ENCODE data around the gene CD3D. TPM values are rescaled to one million over a fixed set of nuclear protein-coding genes. Genes with fewer than 3 reads are reported as not detected.

The CD3D gene
- total RNA-seq, 6 experiments from 2014 or later: not detected

GRCh38 chr11:118318581-118319336, 23.7 kb downstream of the CD3D start:
- Mint-ChIP-seq H3K4me3 (no peak overlapping the region), H3K27me3 (ENCODE audit: insufficient read depth) (peaks cover 25% of the 10 kb centered on the region), H3K36me3 (ENCODE audit: low read depth) (no peaks in the 10 kb centered on the region), H3K27ac (no peak overlapping the region), H3K9me3 (no peaks in the 10 kb centered on the region), H3K4me1 (ENCODE audit: low read depth) (peaks cover 13% of the 10 kb centered on the region)
- DNase-seq: no peak
- TF ChIP-seq CTCF (IDR thresholded peaks at IDR 0.05): no peak

- H3K4me1 Mint-ChIP-seq (ENCODE audit: low read depth): peaks cover 13% of the 10 kb centered on the region
Measured at GRCh38 chr11:118318124-118318523, 24.4 kb downstream of the CD3D start.

GRCh38 chr11:118314988-118315411, 27.5 kb downstream of the CD3D start:
- H3K27ac Mint-ChIP-seq: no peak overlapping the region
- H3K4me1 Mint-ChIP-seq (ENCODE audit: low read depth): peaks cover 13% of the 10 kb centered on the region
- no peak for TF ChIP-seq CTCF (IDR thresholded peaks at IDR 0.05)
- H3K36me3 Mint-ChIP-seq (ENCODE audit: low read depth): no peaks in the 10 kb centered on the region
- DNase-seq: no peak
- peaks cover 34% of the 10 kb centered on the region for H3K27me3 Mint-ChIP-seq (ENCODE audit: insufficient read depth)
- no peaks in the 10 kb centered on the region for H3K9me3 Mint-ChIP-seq
- no peak overlapping the region for H3K4me3 Mint-ChIP-seq

More at GRCh38 chr11:118318124-118318523, 24.4 kb downstream of the CD3D start:
- Mint-ChIP-seq H3K4me3 (no peak overlapping the region), H3K9me3 (no peaks in the 10 kb centered on the region), H3K27ac (no peak overlapping the region), H3K36me3 (ENCODE audit: low read depth) (no peaks in the 10 kb centered on the region), H3K27me3 (ENCODE audit: insufficient read depth) (peaks cover 29% of the 10 kb centered on the region)
- TF ChIP-seq CTCF (IDR thresholded peaks at IDR 0.05): no peak
- no peak for DNase-seq

- H3K27me3 Mint-ChIP-seq (ENCODE audit: insufficient read depth): peaks cover 33% of the 10 kb centered on the region
- no peak overlapping the region for H3K4me3 Mint-ChIP-seq
- TF ChIP-seq CTCF (IDR thresholded peaks at IDR 0.05): no peak
- no peak overlapping the region for H3K27ac Mint-ChIP-seq
- no peaks in the 10 kb centered on the region for H3K36me3 Mint-ChIP-seq (ENCODE audit: low read depth)
- no peak for DNase-seq
- peaks cover 13% of the 10 kb centered on the region for H3K4me1 Mint-ChIP-seq (ENCODE audit: low read depth)
- no peaks in the 10 kb centered on the region for H3K9me3 Mint-ChIP-seq
Measured at GRCh38 chr11:118313242-118313641, 29.3 kb downstream of the CD3D start.

- no peak overlapping the region for H3K27ac Mint-ChIP-seq
- DNase-seq: no peak
- H3K9me3 Mint-ChIP-seq: no peaks in the 10 kb centered on the region
- no peaks in the 10 kb centered on the region for H3K36me3 Mint-ChIP-seq (ENCODE audit: low read depth)
- no peak overlapping the region for H3K4me3 Mint-ChIP-seq
- peaks cover 37% of the 10 kb centered on the region for H3K27me3 Mint-ChIP-seq (ENCODE audit: insufficient read depth)
- peaks cover 13% of the 10 kb centered on the region for H3K4me1 Mint-ChIP-seq (ENCODE audit: low read depth)
- TF ChIP-seq CTCF (IDR thresholded peaks at IDR 0.05): no peak
Measured at GRCh38 chr11:118312328-118312727, 30.2 kb downstream of the CD3D start.

All from HFFc6 (cell line).